ENCODE results near the gene MYH3.

MYH3 gene

GRCh38 chr17:10631701-10632100 lies 25.4 kb downstream of the MYH3 start:
- no peak for DNase-seq (ENCODE audit: low read depth, low spot score)
- no peaks in the 10 kb centered on the region for H3K9me3 ChIP-seq (ENCODE audit: insufficient read depth, low read length)
- no peak overlapping the region for H3K4me3 ChIP-seq (ENCODE audit: insufficient read length, low read depth)
- TF ChIP-seq SUZ12 (IDR thresholded peaks at IDR 0.05; ENCODE audit: extremely low read depth, insufficient read depth, insufficient read length) (no peak), ZNF274 (IDR thresholded peaks at IDR 0.05; ENCODE audit: low read depth, low read length) (no peak), YY1 (IDR thresholded peaks at IDR 0.05; ENCODE audit: insufficient read depth, insufficient read length) (no peak)
- peaks cover 11% of the 10 kb centered on the region for H3K36me3 ChIP-seq (ENCODE audit: insufficient read depth, insufficient read length, low read length)
- no peaks in the 10 kb centered on the region for H3K4me1 ChIP-seq (ENCODE audit: insufficient read depth, insufficient read length)
- no peak overlapping the region for H3K9ac ChIP-seq (ENCODE audit: insufficient read length, low read depth)
- H3K27me3 ChIP-seq (ENCODE audit: insufficient read depth, insufficient read length), result no peaks in the 10 kb centered on the region

DNA sequence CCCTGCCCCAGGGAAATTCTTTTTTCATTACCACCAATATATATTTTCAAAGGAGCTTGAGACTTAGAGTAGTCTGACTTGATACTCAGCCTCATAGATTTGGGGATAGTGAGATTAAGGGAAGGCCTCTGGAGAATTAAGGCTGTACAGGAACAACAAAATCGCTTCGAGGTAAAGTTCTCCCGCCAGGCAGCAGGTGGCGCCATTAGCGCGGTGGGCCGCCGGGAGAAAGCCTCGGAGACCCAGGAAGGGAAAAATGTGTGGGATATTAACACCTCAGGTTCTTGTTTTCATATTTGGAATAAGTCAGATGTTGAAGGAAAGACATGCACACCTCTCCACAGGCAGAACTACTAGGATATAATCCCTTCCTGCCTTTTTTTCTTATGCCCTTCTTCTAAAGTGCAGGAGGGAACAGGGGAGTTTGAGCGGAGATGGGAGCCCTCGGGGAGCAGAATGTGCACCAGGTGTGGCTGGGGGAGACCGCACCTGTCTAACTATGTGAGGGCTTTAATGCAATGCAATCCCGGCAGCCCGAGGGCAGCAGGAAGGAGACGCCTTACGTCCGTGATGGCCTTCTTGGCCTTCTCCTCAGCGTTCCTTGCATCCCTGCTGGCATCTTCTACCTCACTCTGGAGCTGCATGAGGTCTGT lies 25.9 kb downstream of the MYH3 start:
- DNase-seq (ENCODE audit: low read depth, low spot score), result peak; percentile 8
- no peak overlapping the region for H3K4me3 ChIP-seq (ENCODE audit: insufficient read length, low read depth)

GRCh38 chr17:10629706-10630105 lies 27.4 kb downstream of the MYH3 start:
- no peak for TF ChIP-seq YY1 (IDR thresholded peaks at IDR 0.05; ENCODE audit: insufficient read depth, insufficient read length)
- no peak for TF ChIP-seq ZNF274 (IDR thresholded peaks at IDR 0.05; ENCODE audit: low read depth, low read length)
- TF ChIP-seq SUZ12 (IDR thresholded peaks at IDR 0.05; ENCODE audit: extremely low read depth, insufficient read depth, insufficient read length), result no peak
- Histone ChIP-seq H3K9ac (ENCODE audit: insufficient read length, low read depth) (no peak overlapping the region), H3K4me1 (ENCODE audit: insufficient read depth, insufficient read length) (no peaks in the 10 kb centered on the region), H3K36me3 (ENCODE audit: insufficient read depth, insufficient read length, low read length) (peaks cover 10% of the 10 kb centered on the region), H3K4me3 (ENCODE audit: insufficient read length, low read depth) (no peak overlapping the region), H3K9me3 (ENCODE audit: insufficient read depth, low read length) (no peaks in the 10 kb centered on the region), H3K27me3 (ENCODE audit: insufficient read depth, insufficient read length) (no peaks in the 10 kb centered on the region)
- DNase-seq (ENCODE audit: low read depth, low spot score), result no peak

More for the DNA sequence above, 25.9 kb downstream of the MYH3 start:
- TF ChIP-seq ZNF274 (IDR thresholded peaks at IDR 0.05; ENCODE audit: low read depth, low read length) (no peak), SUZ12 (IDR thresholded peaks at IDR 0.05; ENCODE audit: extremely low read depth, insufficient read depth, insufficient read length) (no peak), YY1 (IDR thresholded peaks at IDR 0.05; ENCODE audit: insufficient read depth, insufficient read length) (no peak)
- H3K9me3 ChIP-seq (ENCODE audit: insufficient read depth, low read length), result no peaks in the 10 kb centered on the region
- no peaks in the 10 kb centered on the region for H3K27me3 ChIP-seq (ENCODE audit: insufficient read depth, insufficient read length)
- peaks cover 11% of the 10 kb centered on the region for H3K36me3 ChIP-seq (ENCODE audit: insufficient read depth, insufficient read length, low read length)
- H3K9ac ChIP-seq (ENCODE audit: insufficient read length, low read depth), result no peak overlapping the region
- no peaks in the 10 kb centered on the region for H3K4me1 ChIP-seq (ENCODE audit: insufficient read depth, insufficient read length)

GRCh38 chr17:10628756-10629155 lies 28.4 kb downstream of the MYH3 start:
- TF ChIP-seq SUZ12 (IDR thresholded peaks at IDR 0.05; ENCODE audit: extremely low read depth, insufficient read depth, insufficient read length) (no peak), ZNF274 (IDR thresholded peaks at IDR 0.05; ENCODE audit: low read depth, low read length) (no peak), YY1 (IDR thresholded peaks at IDR 0.05; ENCODE audit: insufficient read depth, insufficient read length) (no peak)
- Histone ChIP-seq H3K9me3 (ENCODE audit: insufficient read depth, low read length) (no peaks in the 10 kb centered on the region), H3K4me1 (ENCODE audit: insufficient read depth, insufficient read length) (no peaks in the 10 kb centered on the region), H3K4me3 (ENCODE audit: insufficient read length, low read depth) (no peak overlapping the region), H3K9ac (ENCODE audit: insufficient read length, low read depth) (no peak overlapping the region), H3K36me3 (ENCODE audit: insufficient read depth, insufficient read length, low read length) (peaks cover 8% of the 10 kb centered on the region), H3K27me3 (ENCODE audit: insufficient read depth, insufficient read length) (no peaks in the 10 kb centered on the region)
- peak; percentile 15 for DNase-seq (ENCODE audit: low read depth, low spot score)

DNA sequence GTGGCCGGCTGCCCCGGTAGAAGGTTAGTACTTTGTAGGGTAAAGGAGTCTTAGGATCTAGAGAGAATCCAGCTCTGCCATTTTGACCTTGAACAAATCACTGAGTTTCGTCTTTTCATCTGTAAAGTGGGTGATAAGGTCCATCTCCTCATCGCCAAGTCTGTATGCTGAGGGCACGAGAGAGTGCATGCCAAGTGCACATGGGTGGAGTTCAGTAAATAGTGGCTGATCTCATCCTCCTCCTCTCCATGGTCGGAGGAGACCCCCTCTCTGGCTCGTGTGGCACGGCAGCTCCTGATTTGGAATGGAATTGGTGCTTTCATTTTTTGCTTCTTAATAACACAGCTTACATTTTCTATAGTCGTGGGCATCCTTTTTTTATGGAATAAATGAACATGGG lies 30.7 kb downstream of the MYH3 start:
- DNase-seq (ENCODE audit: low read depth, low spot score), result no peak
- TF ChIP-seq SUZ12 (IDR thresholded peaks at IDR 0.05; ENCODE audit: extremely low read depth, insufficient read depth, insufficient read length) (no peak), ZNF274 (IDR thresholded peaks at IDR 0.05; ENCODE audit: low read depth, low read length) (no peak), YY1 (IDR thresholded peaks at IDR 0.05; ENCODE audit: insufficient read depth, insufficient read length) (no peak)
- H3K36me3 ChIP-seq (ENCODE audit: insufficient read depth, insufficient read length, low read length), result peaks cover 5% of the 10 kb centered on the region

GRCh38 chr17:10624969-10625368 lies 32.1 kb downstream of the MYH3 start:
- Histone ChIP-seq H3K4me1 (ENCODE audit: insufficient read depth, insufficient read length) (no peaks in the 10 kb centered on the region), H3K4me3 (ENCODE audit: insufficient read length, low read depth) (no peak overlapping the region), H3K9me3 (ENCODE audit: insufficient read depth, low read length) (no peaks in the 10 kb centered on the region), H3K9ac (ENCODE audit: insufficient read length, low read depth) (no peak overlapping the region), H3K27me3 (ENCODE audit: insufficient read depth, insufficient read length) (no peaks in the 10 kb centered on the region), H3K36me3 (ENCODE audit: insufficient read depth, insufficient read length, low read length) (peaks cover 5% of the 10 kb centered on the region)
- TF ChIP-seq SUZ12 (IDR thresholded peaks at IDR 0.05; ENCODE audit: extremely low read depth, insufficient read depth, insufficient read length) (no peak), ZNF274 (IDR thresholded peaks at IDR 0.05; ENCODE audit: low read depth, low read length) (no peak), YY1 (IDR thresholded peaks at IDR 0.05; ENCODE audit: insufficient read depth, insufficient read length) (no peak)
- DNase-seq (ENCODE audit: low read depth, low spot score), result no peak

More for the DNA sequence above, 30.7 kb downstream of the MYH3 start:
- no peaks in the 10 kb centered on the region for H3K27me3 ChIP-seq (ENCODE audit: insufficient read depth, insufficient read length)
- H3K4me3 ChIP-seq (ENCODE audit: insufficient read length, low read depth), result no peak overlapping the region
- no peaks in the 10 kb centered on the region for H3K9me3 ChIP-seq (ENCODE audit: insufficient read depth, low read length)
- no peaks in the 10 kb centered on the region for H3K4me1 ChIP-seq (ENCODE audit: insufficient read depth, insufficient read length)
- H3K9ac ChIP-seq (ENCODE audit: insufficient read length, low read depth), result no peak overlapping the region

GRCh38 chr17:10623737-10624338 lies 33.3 kb downstream of the MYH3 start:
- no peak for DNase-seq (ENCODE audit: low read depth, low spot score)
- Histone ChIP-seq H3K9ac (ENCODE audit: insufficient read length, low read depth) (no peak overlapping the region), H3K4me1 (ENCODE audit: insufficient read depth, insufficient read length) (no peaks in the 10 kb centered on the region), H3K9me3 (ENCODE audit: insufficient read depth, low read length) (no peaks in the 10 kb centered on the region), H3K27me3 (ENCODE audit: insufficient read depth, insufficient read length) (no peaks in the 10 kb centered on the region), H3K4me3 (ENCODE audit: insufficient read length, low read depth) (no peak overlapping the region), H3K36me3 (ENCODE audit: insufficient read depth, insufficient read length, low read length) (no peaks in the 10 kb centered on the region)
- TF ChIP-seq ZNF274 (IDR thresholded peaks at IDR 0.05; ENCODE audit: low read depth, low read length) (no peak), SUZ12 (IDR thresholded peaks at IDR 0.05; ENCODE audit: extremely low read depth, insufficient read depth, insufficient read length) (no peak)

All from NT2/D1 (cell line).